Mucosa of rectum (tissue), 2 donors: ENCODE results near the gene RNASEL.

Experiments
- H3K27ac ChIP-seq, 2 donors: one replicate each; pipeline ENCODE4 v1.7.0; 2013; ENCODE audit warnings: inconsistent platforms in 2 of 2, low read depth in 2 of 2, low read length in 2 of 2
- H3K27me3 ChIP-seq, 2 donors: one replicate each; pipeline ENCODE4 v1.7.0; 2013; ENCODE audit warnings: low read length in 2 of 2; ENCODE audit not compliant: control insufficient read depth in 2 of 2, insufficient read depth in 2 of 2
- H3K36me3 ChIP-seq, 2 donors: one replicate each; pipeline ENCODE4 v1.7.0; 2013; ENCODE audit warnings: low read length in 2 of 2; ENCODE audit not compliant: control insufficient read depth in 2 of 2, insufficient read depth in 2 of 2
- H3K4me1 ChIP-seq, 2 donors: one replicate each; pipeline ENCODE4 v1.7.0; 2013; ENCODE audit warnings: low read length in 2 of 2, mild to moderate bottlenecking in 1 of 2; ENCODE audit not compliant: control insufficient read depth in 2 of 2, insufficient read depth in 2 of 2
- H3K4me3 ChIP-seq, 2 donors: one replicate each; pipeline ENCODE4 v1.7.0; 2013; ENCODE audit warnings: low read length in 2 of 2
- H3K9ac ChIP-seq, 2 donors: one replicate each; pipeline ENCODE4 v1.7.0; 2013; ENCODE audit warnings: low read length in 2 of 2, low read depth in 1 of 2, mild to moderate bottlenecking in 1 of 2
- H3K9me3 ChIP-seq, 2 donors: one replicate each; pipeline ENCODE4 v1.7.0; 2013; ENCODE audit warnings: low read length in 2 of 2; ENCODE audit not compliant: control insufficient read depth in 2 of 2
- donor health status: healthy.
- donor health status: Normal muscosa, but diverticular disease.

RNASEL gene

DNA sequence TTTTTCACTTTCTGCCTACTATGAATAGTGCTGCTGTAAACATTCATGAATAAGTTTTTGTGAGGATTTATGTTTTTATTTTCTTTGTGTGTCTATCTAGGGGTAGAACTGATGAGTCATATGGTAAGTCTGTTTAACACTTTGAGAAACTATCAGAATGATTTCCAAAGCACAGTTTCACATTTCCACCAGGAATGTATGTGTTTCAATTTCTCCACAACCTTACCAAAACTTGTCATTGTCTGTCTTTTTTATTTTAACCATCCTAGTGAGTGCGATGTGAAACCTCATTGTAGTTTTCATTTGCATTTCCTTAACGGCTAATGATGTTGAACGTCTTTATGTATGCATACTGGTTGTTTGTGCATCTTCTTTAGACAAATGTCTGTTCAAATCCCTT, 23.5 kb downstream of the RNASEL start:
- Histone ChIP-seq H3K27me3 (peaks cover 0 to 2% of the 10 kb centered on the region in 2 donors), H3K27ac (no peak overlapping the region), H3K4me3 (no peak overlapping the region), H3K9ac (no peak overlapping the region), H3K9me3 (no peaks in the 10 kb centered on the region), H3K4me1 (no peaks in the 10 kb centered on the region), H3K36me3 (no peaks in the 10 kb centered on the region)

DNA sequence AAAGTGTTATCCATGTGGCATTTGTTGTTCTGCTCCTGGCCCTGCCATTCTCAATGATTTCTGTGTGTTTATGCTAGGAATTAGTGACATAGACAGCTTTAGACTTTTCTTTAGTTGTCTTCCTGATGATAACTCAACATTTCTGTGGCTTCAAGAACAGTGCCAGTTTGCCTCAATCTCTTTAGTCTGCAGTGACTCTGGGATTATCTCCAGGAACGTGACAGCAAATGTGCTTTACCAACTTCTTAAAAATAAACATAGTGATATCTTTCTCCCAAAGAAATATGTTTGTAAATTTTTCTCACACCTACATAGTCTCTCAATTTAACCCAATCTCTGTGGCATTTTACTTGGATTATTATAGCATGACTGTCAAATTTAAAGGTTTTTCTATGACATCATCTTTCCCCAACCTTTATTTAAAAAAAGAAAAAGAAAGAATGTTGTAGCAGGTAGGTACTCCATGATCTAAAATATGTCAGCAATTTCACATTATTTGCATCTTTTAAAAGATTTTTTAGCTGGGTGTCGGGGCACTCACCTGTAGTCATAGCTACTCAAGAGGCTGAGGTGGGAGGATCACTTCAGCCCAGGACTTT, 24.6 kb downstream of the RNASEL start:
- no peak overlapping the region for H3K9ac ChIP-seq
- H3K27ac ChIP-seq = no peak overlapping the region
- no peaks in the 10 kb centered on the region for H3K4me1 ChIP-seq
- H3K9me3 ChIP-seq = no peaks in the 10 kb centered on the region
- no peak overlapping the region for H3K4me3 ChIP-seq
- no peaks in the 10 kb centered on the region for H3K36me3 ChIP-seq
- peaks cover 0 to 2% of the 10 kb centered on the region in 2 donors for H3K27me3 ChIP-seq

DNA sequence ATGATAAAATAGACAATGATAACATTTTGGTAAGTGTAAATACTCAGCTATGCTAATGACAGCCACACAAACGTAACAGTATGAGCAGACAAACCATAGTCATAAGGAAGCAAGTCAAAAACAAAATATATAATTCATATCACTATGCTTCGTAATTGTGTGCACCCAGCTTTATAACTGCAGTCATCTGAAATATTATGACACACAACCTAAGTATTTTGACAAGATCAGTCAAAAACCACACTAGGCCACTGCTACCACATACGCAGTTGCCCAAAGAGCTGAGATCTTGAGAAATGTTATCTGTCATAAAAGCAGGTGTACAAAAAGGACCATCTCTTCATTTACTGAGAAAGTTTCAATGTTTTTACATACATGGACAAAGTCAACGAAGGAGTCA, 26.0 kb downstream of the RNASEL start:
- no peaks in the 10 kb centered on the region for H3K9me3 ChIP-seq
- H3K36me3 ChIP-seq = no peaks in the 10 kb centered on the region
- H3K27ac ChIP-seq = no peak overlapping the region
- no peaks in the 10 kb centered on the region for H3K4me1 ChIP-seq
- H3K9ac ChIP-seq = no peak overlapping the region
- H3K4me3 ChIP-seq = no peak overlapping the region
- H3K27me3 ChIP-seq = peaks cover 0 to 2% of the 10 kb centered on the region in 2 donors

DNA sequence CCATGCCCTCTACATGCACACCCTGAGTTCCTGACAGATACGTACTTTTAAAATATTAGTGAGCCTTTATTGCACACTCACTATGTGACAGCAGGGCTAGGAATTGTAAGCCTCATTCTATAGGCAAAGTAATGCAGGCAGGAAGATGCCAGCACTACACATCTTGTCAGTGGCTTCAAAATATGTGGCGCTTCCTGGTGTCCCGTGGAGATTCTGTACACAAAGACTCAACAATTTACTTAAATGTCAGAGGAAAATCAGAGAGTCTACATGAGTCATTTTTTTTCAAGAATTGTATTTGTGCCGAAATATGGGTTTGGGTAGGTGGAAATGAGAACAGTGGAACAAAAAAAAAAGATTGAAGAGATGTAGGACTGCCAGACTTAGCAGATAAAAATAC, 27.6 kb downstream of the RNASEL start:
- no peaks in the 10 kb centered on the region for H3K36me3 ChIP-seq
- H3K27ac ChIP-seq = no peak overlapping the region
- no peaks in the 10 kb centered on the region for H3K9me3 ChIP-seq
- peaks cover 0 to 2% of the 10 kb centered on the region in 2 donors for H3K27me3 ChIP-seq
- no peaks in the 10 kb centered on the region for H3K4me1 ChIP-seq
- no peak overlapping the region for H3K9ac ChIP-seq
- H3K4me3 ChIP-seq = no peak overlapping the region

DNA sequence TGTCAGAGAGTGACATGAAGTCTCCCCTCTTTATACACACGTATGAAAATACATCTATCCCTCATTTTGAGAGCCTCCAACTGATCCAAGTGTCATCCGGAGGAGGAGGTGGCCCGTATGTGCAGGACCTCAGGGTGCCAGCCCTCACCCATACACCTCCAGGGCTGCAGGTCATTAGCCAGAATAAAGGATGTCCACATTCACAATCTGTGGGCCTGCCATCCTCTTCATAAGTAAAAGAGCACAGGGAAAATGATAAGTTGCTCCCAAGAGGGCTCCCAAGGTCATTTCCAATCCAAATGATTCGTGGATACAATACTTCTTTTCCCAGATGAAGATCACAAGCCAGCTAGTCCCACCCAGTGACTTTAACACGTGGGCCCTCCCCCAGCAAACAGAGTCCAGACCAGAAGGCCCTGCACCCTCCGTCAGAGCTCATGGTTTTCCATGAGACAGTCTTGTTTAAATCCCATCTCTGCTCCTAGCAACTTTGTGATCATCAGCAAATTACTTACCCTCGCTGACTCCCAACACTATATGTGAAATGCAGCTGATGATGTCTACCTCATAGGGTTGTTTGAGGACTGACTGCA, 28.6 kb downstream of the RNASEL start:
- Histone ChIP-seq H3K4me1 (no peaks in the 10 kb centered on the region), H3K36me3 (no peaks in the 10 kb centered on the region), H3K9me3 (no peaks in the 10 kb centered on the region), H3K9ac (no peak overlapping the region), H3K27ac (no peak overlapping the region), H3K4me3 (no peak overlapping the region), H3K27me3 (peaks cover 0 to 2% of the 10 kb centered on the region in 2 donors)

DNA sequence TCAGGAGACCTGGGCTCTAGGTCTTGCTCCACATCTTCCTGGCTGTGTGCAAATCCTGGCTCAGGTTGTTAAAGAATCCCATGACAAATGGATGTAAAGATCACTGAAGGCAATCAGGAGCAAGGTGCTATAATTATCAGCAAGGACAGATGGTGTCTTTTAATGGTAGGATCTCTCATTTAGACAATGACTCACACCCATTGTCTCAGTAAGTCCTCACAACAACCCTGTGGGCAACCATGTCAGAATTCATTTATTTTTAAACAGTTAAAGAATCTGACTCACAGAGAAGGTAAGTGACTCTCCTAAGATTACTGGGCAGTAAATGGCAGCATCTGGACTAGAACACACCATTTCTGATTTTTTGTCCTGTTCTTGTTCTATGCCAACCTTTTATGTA, 32.8 kb downstream of the RNASEL start:
- Histone ChIP-seq H3K9ac (no peak overlapping the region), H3K4me3 (no peak overlapping the region), H3K27ac (no peak overlapping the region), H3K4me1 (no peaks in the 10 kb centered on the region), H3K36me3 (no peaks in the 10 kb centered on the region), H3K27me3 (no peaks in the 10 kb centered on the region), H3K9me3 (peaks cover 0 to 3% of the 10 kb centered on the region in 2 donors)

DNA sequence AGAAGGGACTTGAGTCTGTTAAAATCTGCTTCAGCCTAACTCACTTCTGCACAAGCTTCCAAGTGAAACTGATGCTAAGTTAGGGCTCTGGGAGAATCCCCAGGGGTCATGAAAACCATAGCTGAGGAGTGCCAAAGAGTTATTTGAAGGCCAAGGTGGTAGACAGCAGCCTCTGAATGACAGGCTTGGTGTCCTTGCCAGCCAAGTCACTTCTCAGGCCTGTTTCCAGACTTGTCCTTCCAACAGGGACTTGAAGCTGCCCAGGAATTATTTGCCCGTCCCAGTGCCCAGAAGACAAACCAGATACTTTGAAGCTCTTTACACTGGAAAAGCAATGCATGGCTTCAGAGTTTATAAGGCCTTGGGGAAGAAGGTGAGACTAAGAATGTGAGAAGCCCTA, 33.6 kb downstream of the RNASEL start:
- H3K4me1 ChIP-seq = no peaks in the 10 kb centered on the region
- H3K9ac ChIP-seq = no peak overlapping the region
- H3K36me3 ChIP-seq = no peaks in the 10 kb centered on the region
- H3K27me3 ChIP-seq = no peaks in the 10 kb centered on the region
- no peak overlapping the region for H3K4me3 ChIP-seq
- H3K9me3 ChIP-seq = peaks cover 0 to 3% of the 10 kb centered on the region in 2 donors
- no peak overlapping the region for H3K27ac ChIP-seq

DNA sequence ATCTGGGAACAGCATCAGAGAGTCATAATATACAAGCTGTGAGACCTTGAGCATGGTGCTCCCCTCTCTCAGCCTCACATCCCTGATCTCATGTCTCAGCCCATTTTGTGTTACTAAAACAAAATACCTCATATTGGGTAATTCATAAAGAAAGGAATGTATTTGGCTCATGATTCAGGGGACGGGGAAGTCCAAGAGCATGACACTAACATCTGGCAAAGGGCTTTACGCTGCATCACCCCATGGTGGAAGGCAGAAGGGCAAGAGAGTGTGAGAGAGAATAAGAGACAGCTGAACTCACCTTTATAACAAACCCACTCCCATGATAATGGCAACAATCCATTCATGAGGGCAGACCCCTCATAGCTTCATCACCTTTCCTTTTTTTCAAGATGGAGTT, 36.5 kb downstream of the RNASEL start:
- H3K4me3 ChIP-seq = no peak overlapping the region
- no peak overlapping the region for H3K27ac ChIP-seq

DNA sequence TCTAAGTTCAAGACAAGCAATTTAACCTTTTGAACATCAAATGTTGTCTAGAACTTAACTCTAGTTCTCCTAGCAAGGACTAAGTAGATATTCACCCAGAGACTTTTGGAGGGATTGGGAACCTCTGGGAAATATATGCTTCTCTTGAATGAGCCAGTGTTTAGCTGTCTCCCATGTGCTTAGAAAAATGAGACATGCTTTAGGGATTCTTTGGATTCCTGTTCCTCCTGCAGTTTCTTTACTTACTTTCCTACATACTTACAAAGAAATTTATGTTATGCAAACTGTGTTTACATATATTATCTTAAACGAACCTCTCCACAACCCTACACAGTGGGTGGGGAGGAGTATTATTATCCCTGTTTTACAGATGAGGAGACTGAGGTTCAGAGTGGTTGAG, 39.2 kb downstream of the RNASEL start:
- no peaks in the 10 kb centered on the region for H3K36me3 ChIP-seq
- peaks cover 0 to 3% of the 10 kb centered on the region in 2 donors for H3K9me3 ChIP-seq
- H3K9ac ChIP-seq = no peak overlapping the region
- no peaks in the 10 kb centered on the region for H3K27me3 ChIP-seq
- H3K4me3 ChIP-seq = no peak overlapping the region
- H3K27ac ChIP-seq = no peak overlapping the region
- H3K4me1 ChIP-seq = no peaks in the 10 kb centered on the region

More for the DNA sequence above, 36.5 kb downstream of the RNASEL start:
- Histone ChIP-seq H3K9ac (no peak overlapping the region), H3K9me3 (peaks cover 0 to 3% of the 10 kb centered on the region in 2 donors), H3K36me3 (no peaks in the 10 kb centered on the region), H3K4me1 (no peaks in the 10 kb centered on the region), H3K27me3 (no peaks in the 10 kb centered on the region)

DNA sequence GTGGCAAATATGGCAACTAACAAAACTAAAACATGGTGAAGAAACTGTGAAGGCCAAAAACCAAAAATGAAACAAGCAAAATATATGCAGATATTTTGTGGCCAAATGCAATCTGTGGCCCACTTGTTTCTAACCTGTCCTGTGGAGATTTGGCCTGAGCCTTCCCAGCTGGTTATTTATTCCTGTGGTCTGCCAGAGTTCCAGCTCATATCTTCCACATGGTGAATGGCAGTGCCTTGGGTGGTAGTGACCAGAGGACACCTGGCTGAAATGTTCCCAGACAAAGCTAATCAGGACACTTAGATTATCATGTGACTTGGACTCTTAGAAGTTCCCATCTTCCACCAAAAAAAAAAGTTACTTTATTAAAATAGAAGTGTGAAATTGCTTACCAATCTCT, 39.7 kb downstream of the RNASEL start:
- Histone ChIP-seq H3K27ac (no peak overlapping the region), H3K4me1 (no peaks in the 10 kb centered on the region), H3K9ac (no peak overlapping the region), H3K9me3 (peaks cover 0 to 3% of the 10 kb centered on the region in 2 donors), H3K27me3 (no peaks in the 10 kb centered on the region), H3K4me3 (no peak overlapping the region), H3K36me3 (no peaks in the 10 kb centered on the region)
